HEK293 (cell line): ENCODE results near the gene CMTM2.

Experiments used
- CTCF ChIA-PET: fragments of 350-600 bp; formaldehyde crosslinking; extraction: SDS; loops from one replicate; lab custom pipeline; 2021; ENCODE audit warnings: antibody characterized with exemption; lab: Yijun Ruan, JAX
- POLR2A ChIA-PET: fragments of 300-600 bp; formaldehyde crosslinking; extraction: SDS; loops from one replicate; lab custom pipeline; 2020; ENCODE audit warnings: antibody characterized with exemption, inconsistent platforms; lab: Yijun Ruan, JAX
- H3K27ac ChIP-seq: fragments of 200-500 bp; sonication (Bioruptor generic); 2 replicates; pipeline ENCODE4 v1.5.1; 2014; ENCODE audit warnings: low read depth, low read length, control low read depth, inconsistent platforms; ENCODE audit errors: extremely low read depth
- H3K36me3 ChIP-seq, 2 experiments: fragments of 200-500 bp in 1 of 2; sonication (Bioruptor generic) in 1 of 2; 1 replicate in 1 of 2; 2 replicates in 1 of 2; pipeline ENCODE4 v1.5.1; 2014 to 2017; ENCODE audit warnings: inconsistent platforms in 2 of 2, low read length in 2 of 2; ENCODE audit not compliant: control insufficient read depth in 2 of 2, insufficient read depth in 1 of 2
- H3K4me1 ChIP-seq: fragments of 200-500 bp; sonication (Bioruptor generic); 2 replicates; pipeline ENCODE4 v1.5.1; 2014; ENCODE audit warnings: mild to moderate bottlenecking, low read length, inconsistent platforms; ENCODE audit not compliant: control insufficient read depth, insufficient read depth
- H3K4me3 ChIP-seq: 2 replicates; pipeline ENCODE4 v1.5.1; 2011; ENCODE audit warnings: low read depth, mild to moderate bottlenecking, control low read depth, low read length, moderate library complexity
- H3K9me3 ChIP-seq: fragments of 200-500 bp; sonication (Bioruptor generic); 2 replicates; pipeline ENCODE4 v1.5.1; 2014; ENCODE audit warnings: low read depth, low read length, inconsistent platforms; ENCODE audit not compliant: control insufficient read depth, insufficient read depth
- EGR2 ChIP-seq: fragments of 450-650 bp; formaldehyde crosslinking; IDR thresholded peaks from 2 replicates; pipeline ENCODE4 v1.5.1; 2016; ENCODE audit warnings: low read depth, missing biosample characterization, missing genetic modification characterization
- FEZF1 ChIP-seq: fragments of 450-650 bp; formaldehyde crosslinking; IDR thresholded peaks from 2 replicates; pipeline ENCODE4 v1.5.1; 2016; ENCODE audit warnings: missing biosample characterization, missing genetic modification characterization
- GLIS1 ChIP-seq: fragments of 450-650 bp; formaldehyde crosslinking; IDR thresholded peaks from 2 replicates; pipeline ENCODE4 v1.5.1; 2016; ENCODE audit warnings: missing biosample characterization, missing genetic modification characterization
- KLF8 ChIP-seq: fragments of 450-650 bp; formaldehyde crosslinking; IDR thresholded peaks from 2 replicates; pipeline ENCODE4 v1.5.1; 2016; ENCODE audit warnings: missing biosample characterization, missing genetic modification characterization
- REPIN1 ChIP-seq: fragments of 450-650 bp; formaldehyde crosslinking; IDR thresholded peaks from 2 replicates; pipeline ENCODE4 v1.5.1; 2017; ENCODE audit warnings: missing biosample characterization, missing genetic modification characterization, low read depth
- SCRT2 ChIP-seq: fragments of 450-650 bp; formaldehyde crosslinking; IDR thresholded peaks from 2 replicates; pipeline ENCODE4 v1.5.1; 2016; ENCODE audit warnings: missing biosample characterization, missing genetic modification characterization
- TRIM28 ChIP-seq: IDR thresholded peaks from 2 replicates; pipeline ENCODE4 v1.6.1; 2011; ENCODE audit warnings: low read length, control low read depth, borderline replicate concordance
- ZBTB10 ChIP-seq: fragments of 450-650 bp; formaldehyde crosslinking; IDR thresholded peaks from 2 replicates; pipeline ENCODE4 v1.5.1; 2016; ENCODE audit warnings: missing biosample characterization, missing genetic modification characterization
- ZBTB44 ChIP-seq: fragments of 450-650 bp; IDR thresholded peaks from 2 replicates; pipeline ENCODE4 v1.5.1; 2018; ENCODE audit warnings: missing biosample characterization, mild to moderate bottlenecking, missing genetic modification characterization
- ZEB2 ChIP-seq: fragments of 450-650 bp; formaldehyde crosslinking; IDR thresholded peaks from 2 replicates; pipeline ENCODE4 v1.5.1; 2016; ENCODE audit warnings: missing biosample characterization, missing genetic modification characterization
- ZNF350 ChIP-seq: fragments of 450-650 bp; formaldehyde crosslinking; IDR thresholded peaks from 2 replicates; pipeline ENCODE4 v1.5.0; 2017; ENCODE audit warnings: missing biosample characterization, mild to moderate bottlenecking, missing genetic modification characterization
- ZNF362 ChIP-seq: fragments of 450-650 bp; formaldehyde crosslinking; IDR thresholded peaks from 2 replicates; pipeline ENCODE4 v1.5.1; 2016; ENCODE audit warnings: missing biosample characterization, missing genetic modification characterization
- ZNF521 ChIP-seq: fragments of 450-650 bp; formaldehyde crosslinking; IDR thresholded peaks from 2 replicates; pipeline ENCODE4 v1.5.1; 2017; ENCODE audit warnings: missing biosample characterization, mild to moderate bottlenecking, missing genetic modification characterization
- ZNF596 ChIP-seq: fragments of 450-650 bp; IDR thresholded peaks from 2 replicates; pipeline ENCODE4 v1.5.0; 2018; ENCODE audit warnings: missing biosample characterization, mild to moderate bottlenecking, missing genetic modification characterization, moderate library complexity
- ZNF600 ChIP-seq: fragments of 450-650 bp; formaldehyde crosslinking; IDR thresholded peaks from 2 replicates; pipeline ENCODE4 v1.5.1; 2016; ENCODE audit warnings: missing biosample characterization, missing genetic modification characterization
- ZNF639 ChIP-seq: fragments of 450-650 bp; formaldehyde crosslinking; IDR thresholded peaks from 2 replicates; pipeline ENCODE4 v1.5.1; 2016; ENCODE audit warnings: missing biosample characterization, missing genetic modification characterization
- ZNF664 ChIP-seq: fragments of 450-650 bp; formaldehyde crosslinking; IDR thresholded peaks from 2 replicates; pipeline ENCODE4 v1.5.1; 2016; ENCODE audit warnings: missing biosample characterization, missing genetic modification characterization
- ZNF768 ChIP-seq: fragments of 450-650 bp; formaldehyde crosslinking; IDR thresholded peaks from 2 replicates; pipeline ENCODE4 v1.5.1; 2018; ENCODE audit warnings: missing biosample characterization, mild to moderate bottlenecking, missing genetic modification characterization
- ZSCAN16 ChIP-seq: fragments of 450-650 bp; formaldehyde crosslinking; IDR thresholded peaks from 2 replicates; pipeline ENCODE4 v1.5.1; 2016; ENCODE audit warnings: missing biosample characterization, missing genetic modification characterization
- TF ChIP-seq, protein P1 (sequence below): fragments of 450-650 bp; formaldehyde crosslinking; IDR thresholded peaks from 2 replicates; pipeline ENCODE4 v1.5.1; 2016; ENCODE audit warnings: missing biosample characterization, missing genetic modification characterization, borderline replicate concordance
- TF ChIP-seq, protein P2 (sequence below): fragments of 450-650 bp; formaldehyde crosslinking; IDR thresholded peaks from 2 replicates; pipeline ENCODE4 v1.5.1; 2016; ENCODE audit warnings: missing biosample characterization, missing genetic modification characterization

The CMTM2 gene

GRCh38 chr16:66618588-66619375 lies 39.5 kb downstream of the CMTM2 start:
- no peak for TF ChIP-seq ZNF639 (tag by site-specific recombination)
- peak; percentile 31; the same call in 1 of the 2 replicates for TF ChIP-seq ZNF600 (tag by site-specific recombination)
- TF ChIP-seq ZNF768 (tag by site-specific recombination): no peak
- no peak for TF ChIP-seq KLF8 (tag by site-specific recombination)
- TF ChIP-seq, protein P1, sequence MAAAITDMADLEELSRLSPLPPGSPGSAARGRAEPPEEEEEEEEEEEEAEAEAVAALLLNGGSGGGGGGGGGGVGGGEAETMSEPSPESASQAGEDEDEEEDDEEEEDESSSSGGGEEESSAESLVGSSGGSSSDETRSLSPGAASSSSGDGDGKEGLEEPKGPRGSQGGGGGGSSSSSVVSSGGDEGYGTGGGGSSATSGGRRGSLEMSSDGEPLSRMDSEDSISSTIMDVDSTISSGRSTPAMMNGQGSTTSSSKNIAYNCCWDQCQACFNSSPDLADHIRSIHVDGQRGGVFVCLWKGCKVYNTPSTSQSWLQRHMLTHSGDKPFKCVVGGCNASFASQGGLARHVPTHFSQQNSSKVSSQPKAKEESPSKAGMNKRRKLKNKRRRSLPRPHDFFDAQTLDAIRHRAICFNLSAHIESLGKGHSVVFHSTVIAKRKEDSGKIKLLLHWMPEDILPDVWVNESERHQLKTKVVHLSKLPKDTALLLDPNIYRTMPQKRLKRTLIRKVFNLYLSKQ (tag by site-specific recombination): no peak
- TF ChIP-seq, protein P2, sequence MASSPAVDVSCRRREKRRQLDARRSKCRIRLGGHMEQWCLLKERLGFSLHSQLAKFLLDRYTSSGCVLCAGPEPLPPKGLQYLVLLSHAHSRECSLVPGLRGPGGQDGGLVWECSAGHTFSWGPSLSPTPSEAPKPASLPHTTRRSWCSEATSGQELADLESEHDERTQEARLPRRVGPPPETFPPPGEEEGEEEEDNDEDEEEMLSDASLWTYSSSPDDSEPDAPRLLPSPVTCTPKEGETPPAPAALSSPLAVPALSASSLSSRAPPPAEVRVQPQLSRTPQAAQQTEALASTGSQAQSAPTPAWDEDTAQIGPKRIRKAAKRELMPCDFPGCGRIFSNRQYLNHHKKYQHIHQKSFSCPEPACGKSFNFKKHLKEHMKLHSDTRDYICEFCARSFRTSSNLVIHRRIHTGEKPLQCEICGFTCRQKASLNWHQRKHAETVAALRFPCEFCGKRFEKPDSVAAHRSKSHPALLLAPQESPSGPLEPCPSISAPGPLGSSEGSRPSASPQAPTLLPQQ (tag by site-specific recombination): no peak
- TF ChIP-seq, all 188 proteins: peak for 1
- no peak overlapping the region for H3K4me3 ChIP-seq
- ChIA-PET POLR2A (interaction anchor here (1.3 kb wide), 1 partner anchor 11 kb away, joined by 4 read pairs; no protein-coding TSS in a partner anchor), CTCF (interaction anchor here (0.7 to 5.3 kb wide), 6 partner anchors 10 to 249 kb away, joined by 3 to 28 read pairs (median 4); no protein-coding TSS in a partner anchor)
- peaks cover 13% of the 10 kb centered on the region for H3K4me1 ChIP-seq
- H3K36me3 ChIP-seq: peaks cover 0 to 72% of the 10 kb centered on the region in 2 experiments; a peak in 1 of 3 replicates
- H3K27ac ChIP-seq: no peak overlapping the region
- no peaks in the 10 kb centered on the region for H3K9me3 ChIP-seq

DNA sequence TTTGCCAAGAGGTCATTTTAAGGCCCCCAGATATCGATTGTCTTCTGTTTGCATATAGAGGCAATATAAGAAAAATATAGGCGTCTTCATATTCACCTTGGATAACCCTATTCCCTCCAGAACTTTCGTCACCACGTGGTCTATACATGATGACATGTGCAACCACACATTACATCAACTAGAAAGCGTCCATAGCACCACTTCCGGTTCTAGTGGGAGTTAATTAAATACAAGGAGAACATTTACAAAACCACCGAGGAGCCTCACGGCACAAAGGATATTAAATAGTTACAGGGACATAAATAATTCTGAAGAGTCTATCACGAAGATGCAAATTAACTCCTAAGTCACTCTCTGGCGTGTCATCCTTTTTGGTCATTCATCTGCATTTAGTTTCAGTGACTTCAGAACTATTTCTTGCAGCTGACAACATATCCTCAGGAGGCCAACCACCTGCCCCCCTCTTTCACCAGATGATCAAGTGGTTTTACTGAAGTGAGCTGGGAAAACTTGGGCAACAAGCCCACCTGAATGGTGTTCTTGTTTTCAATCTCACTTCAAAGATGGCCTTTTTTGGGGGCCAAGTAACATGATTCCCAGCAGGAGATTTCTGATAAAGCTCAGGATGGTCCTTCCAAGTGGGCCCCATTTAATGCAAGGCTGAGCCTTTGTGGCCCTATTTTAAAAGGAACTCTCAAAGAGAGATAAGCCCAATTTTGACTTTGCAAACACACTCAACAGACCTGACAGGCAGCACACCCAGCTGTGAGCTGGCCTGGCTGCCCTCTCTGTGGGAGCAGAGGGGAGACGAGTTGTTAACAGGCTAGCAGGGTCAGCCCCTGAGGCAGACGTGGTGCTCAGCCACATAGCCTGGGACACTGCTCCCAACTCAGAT lies 40.5 kb downstream of the CMTM2 start:
- peaks cover 13% of the 10 kb centered on the region for H3K4me1 ChIP-seq
- peaks cover 0 to 65% of the 10 kb centered on the region in 2 experiments; a peak in 1 of 3 replicates for H3K36me3 ChIP-seq
- ChIA-PET CTCF (interaction anchor here (0.8 to 5.3 kb wide), 6 partner anchors 11 to 255 kb away, joined by 3 to 28 read pairs (median 4); no protein-coding TSS in a partner anchor), POLR2A (no interaction called here)
- H3K9me3 ChIP-seq: no peaks in the 10 kb centered on the region
- H3K27ac ChIP-seq: no peak overlapping the region; the same call in 1 of the 2 replicates
- H3K4me3 ChIP-seq: no peak overlapping the region
- TF ChIP-seq ZSCAN16 (tag by site-specific recombination) (no peak), ZBTB10 (no peak), SCRT2 (tag by site-specific recombination) (no peak; the same call in 1 of the 2 replicates), EGR2 (tag by site-specific recombination) (no peak), ZEB2 (peak; percentile 81), FEZF1 (tag by site-specific recombination) (peak; percentile 93), GLIS1 (no peak; the same call in 1 of the 2 replicates), ZNF596 (tag by site-specific recombination) (no peak), ZNF362 (tag by site-specific recombination) (no peak), TRIM28 (no peak), ZBTB44 (tag by site-specific recombination) (peak; percentile 40; the same call in 1 of the 2 replicates), ZNF664 (tag by site-specific recombination) (0 out of 2 replicates have a peak, but pooled peaks have one; percentile 37), ZNF600 (tag by site-specific recombination) (0 out of 2 replicates have a peak, but pooled peaks have one; percentile 33), ZNF350 (no peak), REPIN1 (tag by site-specific recombination) (no peak), ZNF521 (no peak)
